Measurements from ENCODE around the gene NR1I3. TPM values are rescaled to one million over a fixed set of nuclear protein-coding genes. Genes with fewer than 3 reads are reported as not detected.

The NR1I3 gene
- total and polyA plus RNA-seq, 2 of the 13 experiments (the other 11 are each of a cell fraction or from before 2014, with no cell fraction given) = 0.62 to 0.95 TPM

DNA sequence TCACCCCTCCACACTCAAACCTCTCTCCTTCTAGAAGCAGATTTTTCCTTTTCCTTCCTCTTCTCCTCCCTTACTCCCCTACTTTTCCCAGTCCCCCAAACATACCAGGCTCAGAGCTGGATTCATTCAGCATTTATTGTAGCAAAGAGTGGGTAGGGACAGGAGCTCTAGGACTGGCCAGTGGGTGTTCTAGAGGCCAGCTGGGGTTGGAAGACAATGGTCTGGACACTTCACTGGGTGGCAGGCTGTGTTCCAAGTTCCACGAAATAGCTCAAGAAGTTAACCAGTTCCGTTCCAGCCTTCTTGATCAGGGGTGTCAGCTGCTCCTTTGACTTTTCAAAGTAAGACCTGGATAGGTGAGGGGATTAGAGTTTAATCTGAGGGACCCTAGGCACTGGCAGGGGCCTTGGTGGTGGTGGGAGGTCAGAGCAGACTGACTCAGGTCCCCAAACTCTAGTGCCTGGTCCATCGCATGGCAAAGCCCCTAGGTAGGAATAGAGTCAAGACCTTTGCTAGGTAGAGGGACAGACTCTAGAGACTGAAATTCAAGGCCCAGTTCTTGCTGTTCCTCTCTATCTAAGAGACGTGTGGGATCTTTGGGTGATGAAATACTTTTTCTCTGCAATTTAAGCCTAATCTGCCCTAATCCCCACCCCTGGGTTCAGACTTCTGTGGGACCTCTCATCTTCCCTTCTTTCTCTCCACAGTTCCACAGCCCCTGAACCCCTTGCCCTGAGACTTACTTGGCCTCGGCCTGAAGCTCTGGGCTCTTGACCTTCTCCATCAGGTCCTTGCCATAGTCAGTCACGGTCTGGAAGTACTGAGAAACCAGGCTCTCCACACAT, 15.6 kb downstream of the NR1I3 start (continued):
- TF ChIP-seq ZZZ3 (CRISPR knock-in tag; IDR thresholded peaks at IDR 0.05; ENCODE audit: borderline replicate concordance) (no peak), CAMTA2 (CRISPR knock-in tag; IDR thresholded peaks at IDR 0.05; ENCODE audit: borderline replicate concordance) (peak; percentile 61; the same call in 1 of the 2 replicates), U2AF1 (optimal IDR thresholded peaks at IDR 0.05; ENCODE audit: low read depth, low read length) (no peak), MLLT10 (CRISPR knock-in tag; IDR thresholded peaks at IDR 0.05) (peak; percentile 74; the same call in 1 of the 2 replicates), POLR2AphosphoS5 (IDR thresholded peaks at IDR 0.05; ENCODE audit: low read depth, low read length) (peak; percentile 51), ZNF589 (CRISPR knock-in tag; conservative IDR thresholded peaks at IDR 0.05) (0 out of 2 replicates have a peak, but pooled peaks have one; percentile 5), TAF1 (CRISPR knock-in tag; IDR thresholded peaks at IDR 0.05) (peak; percentile 47; the same call in 1 of the 2 replicates), HOXA9 (CRISPR knock-in tag; IDR thresholded peaks at IDR 0.05; ENCODE audit: borderline replicate concordance) (peak; percentile 34; the same call in 1 of the 2 replicates), NKX3-1 (CRISPR knock-in tag; IDR thresholded peaks at IDR 0.05) (peak; percentile 57; the same call in 1 of the 2 replicates), ZMYM4 (CRISPR knock-in tag; IDR thresholded peaks at IDR 0.05) (peak; percentile 20), ZNF24 (IDR thresholded peaks at IDR 0.05) (no peak), NFE2L1 (CRISPR knock-in tag; IDR thresholded peaks at IDR 0.05; ENCODE audit: borderline replicate concordance) (no peak), FOSL1 (CRISPR knock-in tag; IDR thresholded peaks at IDR 0.05; ENCODE audit: borderline replicate concordance) (no peak), YEATS4 (CRISPR knock-in tag; IDR thresholded peaks at IDR 0.05; ENCODE audit: borderline replicate concordance) (peak; percentile 40), POLR2A (IDR thresholded peaks at IDR 0.05; ENCODE audit: insufficient read depth in 1 of 2, low read depth in 2 of 2, low read length in 2 of 2) (peak; percentile 45 to 49; a peak in 3 of 4 replicates), HMG20A (CRISPR knock-in tag; IDR thresholded peaks at IDR 0.05; ENCODE audit: borderline replicate concordance) (no peak), NFYB (CRISPR knock-in tag; IDR thresholded peaks at IDR 0.05) (no peak), ZBTB42 (CRISPR knock-in tag; IDR thresholded peaks at IDR 0.05) (0 out of 2 replicates have a peak, but pooled peaks have one; percentile 17), RARG (CRISPR knock-in tag; IDR thresholded peaks at IDR 0.05; ENCODE audit: low read depth) (no peak), DMAP1 (CRISPR knock-in tag; IDR thresholded peaks at IDR 0.05) (peak; percentile 41; the same call in 1 of the 2 replicates), RBM22 (optimal IDR thresholded peaks at IDR 0.05; ENCODE audit: low read length) (peak; percentile 92)
- TF ChIP-seq, protein P1, sequence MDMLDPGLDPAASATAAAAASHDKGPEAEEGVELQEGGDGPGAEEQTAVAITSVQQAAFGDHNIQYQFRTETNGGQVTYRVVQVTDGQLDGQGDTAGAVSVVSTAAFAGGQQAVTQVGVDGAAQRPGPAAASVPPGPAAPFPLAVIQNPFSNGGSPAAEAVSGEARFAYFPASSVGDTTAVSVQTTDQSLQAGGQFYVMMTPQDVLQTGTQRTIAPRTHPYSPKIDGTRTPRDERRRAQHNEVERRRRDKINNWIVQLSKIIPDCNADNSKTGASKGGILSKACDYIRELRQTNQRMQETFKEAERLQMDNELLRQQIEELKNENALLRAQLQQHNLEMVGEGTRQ (IDR thresholded peaks at IDR 0.05; ENCODE audit: low read depth, low read length) = no peak
- TF ChIP-seq, protein P1 (CRISPR knock-in tag; IDR thresholded peaks at IDR 0.05; ENCODE audit: borderline replicate concordance) = 0 out of 2 replicates have a peak, but pooled peaks have one; percentile 34
- TF ChIP-seq, protein P2, sequence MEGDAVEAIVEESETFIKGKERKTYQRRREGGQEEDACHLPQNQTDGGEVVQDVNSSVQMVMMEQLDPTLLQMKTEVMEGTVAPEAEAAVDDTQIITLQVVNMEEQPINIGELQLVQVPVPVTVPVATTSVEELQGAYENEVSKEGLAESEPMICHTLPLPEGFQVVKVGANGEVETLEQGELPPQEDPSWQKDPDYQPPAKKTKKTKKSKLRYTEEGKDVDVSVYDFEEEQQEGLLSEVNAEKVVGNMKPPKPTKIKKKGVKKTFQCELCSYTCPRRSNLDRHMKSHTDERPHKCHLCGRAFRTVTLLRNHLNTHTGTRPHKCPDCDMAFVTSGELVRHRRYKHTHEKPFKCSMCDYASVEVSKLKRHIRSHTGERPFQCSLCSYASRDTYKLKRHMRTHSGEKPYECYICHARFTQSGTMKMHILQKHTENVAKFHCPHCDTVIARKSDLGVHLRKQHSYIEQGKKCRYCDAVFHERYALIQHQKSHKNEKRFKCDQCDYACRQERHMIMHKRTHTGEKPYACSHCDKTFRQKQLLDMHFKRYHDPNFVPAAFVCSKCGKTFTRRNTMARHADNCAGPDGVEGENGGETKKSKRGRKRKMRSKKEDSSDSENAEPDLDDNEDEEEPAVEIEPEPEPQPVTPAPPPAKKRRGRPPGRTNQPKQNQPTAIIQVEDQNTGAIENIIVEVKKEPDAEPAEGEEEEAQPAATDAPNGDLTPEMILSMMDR (CRISPR knock-in tag; IDR thresholded peaks at IDR 0.05) = no peak
- TF ChIP-seq, protein P3, sequence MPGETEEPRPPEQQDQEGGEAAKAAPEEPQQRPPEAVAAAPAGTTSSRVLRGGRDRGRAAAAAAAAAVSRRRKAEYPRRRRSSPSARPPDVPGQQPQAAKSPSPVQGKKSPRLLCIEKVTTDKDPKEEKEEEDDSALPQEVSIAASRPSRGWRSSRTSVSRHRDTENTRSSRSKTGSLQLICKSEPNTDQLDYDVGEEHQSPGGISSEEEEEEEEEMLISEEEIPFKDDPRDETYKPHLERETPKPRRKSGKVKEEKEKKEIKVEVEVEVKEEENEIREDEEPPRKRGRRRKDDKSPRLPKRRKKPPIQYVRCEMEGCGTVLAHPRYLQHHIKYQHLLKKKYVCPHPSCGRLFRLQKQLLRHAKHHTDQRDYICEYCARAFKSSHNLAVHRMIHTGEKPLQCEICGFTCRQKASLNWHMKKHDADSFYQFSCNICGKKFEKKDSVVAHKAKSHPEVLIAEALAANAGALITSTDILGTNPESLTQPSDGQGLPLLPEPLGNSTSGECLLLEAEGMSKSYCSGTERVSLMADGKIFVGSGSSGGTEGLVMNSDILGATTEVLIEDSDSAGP (CRISPR knock-in tag; IDR thresholded peaks at IDR 0.05; ENCODE audit: borderline replicate concordance) = peak; percentile 11; the same call in 1 of the 2 replicates
